Activated T-helper 1 cell treated with anti-CD3 and anti-CD28 coated beads, Interleukin-2, amount 50 U/mL, for 16 hours (primary cell): ENCODE measurements around the gene FRAT1.
A peak's percentile ranks its signal among the peaks of the same experiment; 100 is the strongest.
"Not testable (repeated sequence)": the region's sequence is repeated elsewhere in the genome, so short reads cannot be mapped to it uniquely, and the experiment has no call there.

ENCODE experiments used
- DNase-seq, 2 donors: peaks; one replicate each; pipeline ENCODE4 v3.0.0-alpha.2; 2020; ENCODE audit warnings: low read depth in 1 of 2, low spot score in 1 of 2

FRAT1 gene

DNA sequence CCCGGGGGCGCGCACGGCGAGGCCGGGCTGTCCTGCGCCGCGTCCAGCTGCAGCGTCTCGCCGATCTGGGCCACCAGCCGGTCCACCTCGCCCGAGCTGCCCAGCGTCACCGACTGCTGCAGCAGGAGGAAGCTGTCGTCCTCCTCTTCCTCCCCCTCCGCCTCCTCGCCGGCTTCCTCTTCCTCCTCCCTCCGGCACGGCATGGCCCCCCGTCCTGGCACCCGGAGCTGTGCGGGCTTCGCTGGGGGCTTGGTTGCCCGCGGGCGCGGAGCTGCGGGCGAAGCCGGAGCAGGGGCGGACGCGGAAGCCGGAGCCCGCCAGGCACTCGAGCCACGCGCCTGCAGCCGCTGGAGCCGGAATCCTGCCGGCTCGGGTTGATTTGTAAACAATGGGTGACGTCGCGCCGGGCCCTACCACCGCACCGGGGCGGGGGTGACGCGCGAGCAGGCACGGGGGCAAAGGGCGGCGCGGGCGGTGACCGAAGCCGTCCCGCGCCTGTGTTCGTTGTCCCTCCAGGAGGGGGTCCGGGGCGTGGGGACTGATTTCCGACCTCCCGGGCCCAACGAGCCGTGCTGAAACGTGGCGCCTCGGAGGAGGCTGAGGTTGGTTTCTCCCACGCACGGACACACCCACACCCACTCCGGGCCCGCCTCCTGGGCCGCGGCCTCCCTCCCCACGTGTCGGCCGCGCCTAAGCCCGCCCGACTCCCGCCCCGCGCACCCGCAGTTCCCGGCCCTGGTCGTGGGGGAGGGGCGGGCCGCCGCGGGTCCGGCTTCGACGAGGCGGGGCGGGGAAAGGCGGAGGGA, 15.5 kb downstream of the FRAT1 start, which contains the start of gene FRAT2:
Gene FRAT2, minus strand, starts transcription at position 360 of the 806 bp plus-strand sequence. Its CDS starts 157 bp downstream, at position 203.
- peak; percentile 73 to 78 for DNase-seq

GRCh38 chr10:97335188-97335619, 16.1 kb downstream of the FRAT1 start:
- no peak for DNase-seq

- no peak for DNase-seq
Measured at GRCh38 chr10:97336006-97336405, 16.9 kb downstream of the FRAT1 start.

DNA sequence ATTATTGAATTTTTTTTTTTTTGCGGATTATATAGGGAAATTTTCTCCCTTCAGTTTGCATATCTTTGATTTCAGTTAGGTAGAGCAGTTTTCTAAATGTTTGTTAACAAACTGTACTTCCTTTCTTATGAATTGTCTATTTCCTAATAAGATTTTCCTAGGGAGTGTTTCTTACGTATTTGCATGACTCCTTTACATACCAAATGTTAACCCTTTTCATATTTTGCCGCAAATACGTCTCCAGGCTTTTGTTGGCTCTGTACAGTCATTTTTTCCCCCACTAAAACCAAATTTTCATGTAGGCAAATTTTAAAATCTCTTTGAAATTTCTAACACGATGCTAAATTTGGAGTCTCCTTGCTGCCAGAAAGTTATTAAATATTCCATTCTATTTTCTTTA, 17.4 kb downstream of the FRAT1 start:
- no peak for DNase-seq

GRCh38 chr10:97336942-97337831, 18.1 kb downstream of the FRAT1 start:
- no peak for DNase-seq

DNA sequence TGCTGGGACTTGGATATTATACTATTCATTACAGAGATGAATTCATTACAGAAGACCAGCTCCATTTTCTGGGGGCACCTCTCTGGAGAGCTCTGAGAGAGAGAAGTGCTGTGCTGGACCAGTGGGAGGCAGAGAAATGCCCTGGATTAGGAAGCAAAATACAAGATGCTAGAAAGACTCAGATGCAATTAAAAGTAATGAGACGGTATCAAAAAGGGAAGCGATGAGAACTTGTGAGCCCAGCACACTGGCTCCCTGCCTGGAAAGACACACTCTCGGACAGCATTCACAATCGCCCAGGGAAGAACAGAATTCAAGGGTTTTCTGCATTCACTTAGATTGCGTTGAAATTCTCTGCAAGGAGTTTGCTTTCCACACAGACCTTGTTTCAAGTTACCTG, 19.0 kb downstream of the FRAT1 start:
- no peak for DNase-seq

- DNase-seq, result no peak
Measured at GRCh38 chr10:97341416-97341815, 22.3 kb downstream of the FRAT1 start.

GRCh38 chr10:97343664-97344063, 24.6 kb downstream of the FRAT1 start:
- not testable (repeated sequence) for DNase-seq

DNA sequence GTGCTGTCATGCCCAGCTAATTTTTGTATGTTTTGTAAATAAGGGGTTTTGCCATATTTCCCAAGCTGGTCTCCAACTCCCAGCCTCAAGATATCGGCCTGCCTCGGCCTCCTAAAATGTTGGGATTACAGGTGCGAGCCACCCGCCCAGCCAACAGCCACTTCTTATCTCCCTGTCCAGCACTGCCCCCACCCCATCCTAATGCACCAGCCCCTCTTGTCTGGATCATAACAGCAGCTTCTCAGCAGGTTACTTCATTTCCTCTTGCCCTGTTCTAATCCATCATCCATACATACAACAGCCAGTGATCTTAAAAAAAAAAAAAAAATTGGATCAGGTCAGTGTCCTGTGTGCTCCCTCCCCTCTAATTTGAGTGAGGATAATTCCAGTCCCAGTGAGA, 28.2 kb downstream of the FRAT1 start:
- DNase-seq, result no peak

DNA sequence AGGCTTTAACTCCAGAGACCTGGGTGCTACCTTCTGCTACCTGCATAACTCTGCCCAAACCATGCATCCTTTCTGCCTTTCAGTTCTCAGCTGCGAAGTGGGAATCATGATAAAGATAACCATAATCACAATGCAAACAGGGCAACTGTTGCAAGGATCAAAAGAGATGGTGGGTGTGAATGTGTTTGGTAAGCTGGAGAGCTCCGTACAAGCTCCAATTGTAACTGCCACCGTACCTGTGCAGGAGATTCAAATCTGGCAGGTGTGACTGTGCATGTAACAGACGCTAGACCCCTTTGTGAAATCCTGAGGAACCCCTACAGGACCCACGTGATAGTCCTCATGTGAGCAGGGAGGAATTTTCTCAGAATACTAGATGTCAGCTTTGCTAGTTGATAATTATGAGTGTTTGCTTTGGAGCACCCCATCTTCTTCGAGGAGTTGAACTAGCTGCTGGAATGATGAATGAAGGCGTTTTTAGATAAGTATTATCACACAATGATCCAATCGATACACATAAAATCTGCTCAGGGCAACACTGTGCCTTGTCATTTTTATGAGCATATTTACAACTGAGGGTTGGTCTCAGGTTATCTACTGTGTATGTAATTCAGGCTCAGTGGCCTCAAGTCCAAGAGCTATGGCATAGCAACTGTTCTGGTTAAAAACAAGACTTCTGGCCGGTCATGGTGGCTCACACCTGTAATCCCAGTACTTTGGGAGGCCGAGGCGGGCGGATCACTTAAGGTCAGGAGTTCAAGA, 30.9 kb downstream of the FRAT1 start:
- no peak for DNase-seq

DNA sequence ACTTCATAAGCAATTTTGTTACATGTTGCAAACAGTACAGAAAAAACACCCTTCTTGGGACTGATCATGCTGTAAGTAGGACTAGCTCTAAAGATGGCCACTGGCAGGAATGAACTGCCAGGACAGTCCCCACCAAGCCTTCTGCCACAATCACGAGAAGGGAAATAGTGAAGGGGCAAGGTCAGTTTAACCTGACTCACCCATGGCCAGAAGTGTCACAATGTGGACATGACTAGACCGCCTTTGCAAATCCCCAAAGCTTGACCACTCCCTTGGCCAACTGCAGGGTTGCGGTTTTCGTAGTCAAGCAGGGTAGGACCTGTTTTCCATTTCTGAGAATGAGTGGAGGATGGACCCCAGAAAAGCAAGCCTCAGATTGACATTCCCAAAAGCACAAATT, 34.9 kb downstream of the FRAT1 start:
- no peak for DNase-seq

DNA sequence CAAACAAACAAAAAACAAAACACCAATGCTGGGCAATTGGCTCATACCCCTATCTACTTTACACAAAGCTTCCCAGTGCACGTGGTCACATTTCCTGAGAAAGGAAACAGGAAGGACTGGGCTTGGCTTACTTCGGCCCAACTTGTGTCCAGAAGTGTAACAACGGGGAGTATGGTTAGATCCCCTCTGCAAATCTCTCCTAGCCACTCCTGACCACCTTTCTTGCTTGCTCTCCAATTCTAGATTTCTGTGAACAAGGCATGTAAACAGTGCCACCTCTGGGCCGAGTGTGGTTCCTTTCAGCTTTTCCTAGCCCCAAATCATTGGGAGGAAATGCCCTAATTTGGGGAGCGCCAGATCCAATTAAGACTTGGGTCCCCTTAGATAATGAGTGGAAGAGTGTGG, 36.5 kb downstream of the FRAT1 start:
- no peak for DNase-seq

GRCh38 chr10:97356318-97356914, 37.3 kb downstream of the FRAT1 start:
- no peak for DNase-seq

- no peak for DNase-seq
Measured at GRCh38 chr10:97356918-97357317, 37.8 kb downstream of the FRAT1 start.

DNA sequence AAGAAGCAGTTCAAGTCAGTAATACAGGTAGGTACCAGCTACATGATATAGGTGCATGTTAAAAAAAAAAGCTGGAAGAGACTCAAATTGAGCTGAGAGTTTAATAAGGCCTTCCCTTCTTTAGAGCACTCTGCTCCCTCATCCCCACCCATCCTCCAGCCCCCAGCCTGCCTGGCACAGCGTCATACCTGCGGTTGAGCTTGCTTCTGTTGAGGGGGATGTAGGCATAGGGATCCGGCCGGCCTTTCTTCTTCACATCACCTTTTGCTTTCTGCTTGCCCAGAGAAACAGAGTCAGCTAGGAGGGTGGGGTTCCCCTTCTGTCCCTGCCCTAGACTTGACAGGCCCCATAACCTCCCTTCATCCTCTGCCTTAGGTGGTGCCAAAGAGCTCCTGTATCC, 39.3 kb downstream of the FRAT1 start:
- DNase-seq, result no peak

GRCh38 chr10:97358781-97359180, 39.7 kb downstream of the FRAT1 start:
- DNase-seq, result no peak

DNA sequence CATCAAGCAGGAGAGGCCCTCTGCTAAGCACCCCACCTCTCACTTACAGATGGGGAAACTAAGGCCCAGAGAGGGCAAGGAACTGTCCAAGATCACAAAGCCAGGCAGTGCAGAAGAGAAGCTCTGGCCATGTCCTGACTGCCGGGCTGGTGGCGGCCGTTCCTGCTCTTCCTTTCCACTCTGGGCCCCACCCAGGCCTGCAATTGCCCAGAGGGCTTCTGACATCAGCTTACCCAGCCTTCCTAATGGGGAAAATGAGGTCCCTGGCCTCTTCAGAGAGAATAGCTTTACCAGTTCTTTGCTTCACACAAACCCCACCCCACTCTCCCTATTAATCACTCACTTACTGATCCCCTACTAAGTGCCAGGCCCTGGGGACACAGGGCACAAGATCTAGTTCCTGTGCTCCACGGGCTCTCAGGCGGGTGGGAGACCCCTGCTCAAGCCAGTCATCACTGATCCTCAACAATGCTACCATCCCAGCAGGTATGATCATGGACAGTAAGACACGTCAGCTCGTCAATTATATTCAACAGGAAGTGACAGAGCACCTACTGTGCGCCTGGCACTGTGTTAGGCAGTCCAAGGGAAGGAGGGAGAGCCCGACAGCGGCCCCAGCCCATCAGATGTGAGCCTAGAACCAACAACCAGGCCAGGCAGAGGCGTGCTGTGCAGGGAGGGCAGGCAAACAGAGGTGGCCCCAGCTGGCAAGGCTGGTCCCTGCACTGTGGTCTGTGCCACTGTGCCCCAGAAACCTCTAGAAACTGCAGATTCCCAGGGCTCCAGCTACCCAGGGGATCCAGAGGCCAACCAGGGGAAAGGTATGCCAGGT, 41.9 kb downstream of the FRAT1 start:
- no peak for DNase-seq

DNA sequence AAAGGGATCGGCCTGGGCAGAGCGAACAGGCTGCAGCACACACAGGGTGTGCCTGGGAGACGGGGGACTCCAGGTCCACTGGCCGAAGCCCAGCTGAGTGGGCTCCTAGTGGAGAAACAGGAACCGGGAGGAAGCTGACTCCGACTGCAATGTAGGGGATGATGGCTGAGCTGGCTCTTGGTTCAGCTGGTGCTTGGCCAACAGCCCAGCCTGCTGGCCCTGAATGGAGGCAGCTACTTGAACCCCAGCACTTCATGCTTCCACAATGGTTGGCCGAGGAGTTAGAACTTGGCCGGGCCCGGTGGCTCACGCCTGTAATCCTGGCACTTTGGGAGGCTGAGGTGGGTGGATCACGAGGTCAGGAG, 42.4 kb downstream of the FRAT1 start:
- no peak for DNase-seq

DNA sequence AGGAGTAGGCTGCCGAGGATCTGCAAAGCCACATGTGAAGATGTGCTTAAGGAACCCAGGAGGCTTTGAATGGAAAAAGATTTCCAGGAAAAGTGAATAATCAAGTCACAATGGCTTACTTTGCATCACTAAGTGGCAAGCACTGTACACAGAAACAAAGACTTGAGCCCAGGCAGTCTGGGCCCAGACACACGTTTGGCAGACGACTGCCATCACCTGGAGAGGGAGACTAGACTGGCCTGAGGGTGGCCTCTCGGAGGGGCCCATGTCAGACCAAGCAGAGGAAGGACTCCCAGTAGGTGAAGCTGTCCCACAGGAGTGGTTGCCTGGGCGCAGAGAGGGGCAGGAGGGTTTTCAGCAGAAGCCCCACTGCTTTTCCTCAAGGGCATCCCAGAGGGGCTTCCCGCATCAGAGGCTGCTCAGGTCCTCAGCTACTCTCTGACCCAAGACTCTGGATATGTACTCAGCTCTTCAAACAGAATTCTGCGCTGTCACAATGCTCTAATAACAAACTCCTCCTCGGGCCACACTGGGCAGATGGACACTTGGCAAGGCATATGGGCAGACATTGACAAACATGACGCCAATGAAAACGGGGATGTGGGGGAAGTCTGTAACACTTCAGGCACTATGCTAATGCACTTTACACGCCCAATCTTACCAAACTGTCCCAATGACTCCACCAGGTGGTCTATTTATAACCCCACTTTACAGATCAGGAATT, 43.4 kb downstream of the FRAT1 start:
- DNase-seq, result no peak
